ENCODE results near the gene CYTH3.
"Not testable (repeated sequence)": the region's sequence is repeated elsewhere in the genome, so short reads cannot be mapped to it uniquely, and the experiment has no call there.

CYTH3 gene

GRCh38 chr7:6228361-6229229 lies 43.8 kb downstream of the CYTH3 start:
- peak; percentile 78 for DNase-seq (ENCODE audit: low spot score)

DNA sequence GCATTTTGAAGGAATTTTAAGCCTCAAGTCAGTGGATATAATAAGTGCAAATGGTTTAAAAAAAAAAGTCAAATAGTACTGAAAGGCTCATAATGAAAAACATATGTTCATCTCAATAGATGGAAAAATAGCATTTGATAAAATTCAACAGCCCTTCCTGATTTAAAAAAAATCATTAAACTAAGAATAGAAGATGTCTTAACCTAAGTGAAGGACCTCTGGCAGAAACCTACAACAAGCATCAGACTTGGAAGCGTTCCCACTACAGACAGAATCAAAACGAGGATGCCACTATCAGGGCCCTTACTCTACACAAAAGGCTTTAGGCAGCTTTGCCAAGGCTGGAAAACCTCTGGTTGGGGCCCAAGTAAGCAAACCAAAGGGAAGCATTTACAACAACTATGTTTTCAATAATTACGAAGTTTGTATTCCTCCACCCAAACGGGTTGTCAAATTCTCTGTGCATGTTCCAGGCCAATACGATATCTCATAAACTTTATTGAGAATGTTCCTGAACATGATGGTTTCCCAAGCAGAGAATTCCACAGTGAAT lies 45.1 kb downstream of the CYTH3 start:
- no peak for DNase-seq (ENCODE audit: low spot score)
- no peak for TF ChIP-seq CTCF (IDR thresholded peaks at IDR 0.05; ENCODE audit: extremely low read depth, missing control alignments)

More at GRCh38 chr7:6228361-6229229, 43.8 kb downstream of the CYTH3 start:
- no peak for TF ChIP-seq CTCF (IDR thresholded peaks at IDR 0.05; ENCODE audit: extremely low read depth, missing control alignments)

- DNase-seq (ENCODE audit: low spot score) = no peak
These were observed 46.1 kb downstream of the CYTH3 start for GRCh38 chr7:6226194-6226799.

GRCh38 chr7:6223411-6223810 lies 49.0 kb downstream of the CYTH3 start:
- DNase-seq (ENCODE audit: low spot score) = not testable (repeated sequence)

More at GRCh38 chr7:6226194-6226799, 46.1 kb downstream of the CYTH3 start:
- no peak for TF ChIP-seq CTCF (IDR thresholded peaks at IDR 0.05; ENCODE audit: extremely low read depth, missing control alignments)

DNA sequence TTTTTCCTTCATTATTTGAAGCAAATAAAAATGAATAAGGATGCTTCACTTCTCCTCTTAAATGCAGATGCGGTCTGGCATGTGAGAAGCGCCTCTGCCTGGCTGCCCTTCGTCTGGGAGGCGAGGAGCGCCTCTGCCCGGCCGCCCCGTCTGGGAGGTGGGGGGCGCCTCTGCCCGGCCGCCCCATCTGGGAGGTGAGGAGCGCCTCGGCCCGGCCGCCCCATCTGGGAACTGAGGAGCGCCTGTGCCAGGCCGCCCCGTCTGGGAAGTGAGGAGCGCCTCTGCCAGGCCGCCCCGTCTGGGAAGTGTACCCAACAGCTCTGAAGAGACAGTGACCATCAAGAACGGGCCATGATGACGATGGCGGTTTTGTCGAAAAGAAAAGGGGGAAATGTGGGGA lies 49.4 kb downstream of the CYTH3 start:
- not testable (repeated sequence) for DNase-seq (ENCODE audit: low spot score)

GRCh38 chr7:6221340-6222319 lies 50.8 kb downstream of the CYTH3 start:
- peak; percentile 31 for DNase-seq (ENCODE audit: low spot score)
- no peak for TF ChIP-seq CTCF (IDR thresholded peaks at IDR 0.05; ENCODE audit: extremely low read depth, missing control alignments)

DNA sequence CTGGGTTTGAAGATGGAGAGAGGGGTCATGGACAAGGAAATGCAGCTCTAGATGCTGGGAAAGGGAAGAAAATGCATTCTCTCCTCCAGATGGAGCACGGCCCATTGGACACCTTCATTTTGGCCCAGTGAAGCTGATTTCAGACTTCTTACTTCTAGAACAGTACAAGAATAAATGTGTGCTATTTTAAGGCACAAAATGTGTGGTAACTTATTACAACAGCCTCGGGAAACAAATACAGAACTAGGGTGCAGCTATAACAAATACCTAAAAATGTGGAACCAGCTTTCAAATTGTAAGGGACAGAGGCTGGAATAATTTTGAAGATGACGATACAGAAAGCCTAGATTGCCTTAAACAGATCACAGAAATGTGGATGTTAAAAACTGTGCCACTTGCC lies 54.1 kb downstream of the CYTH3 start:
- no peak for DNase-seq (ENCODE audit: low spot score)

More for the DNA sequence above, 54.1 kb downstream of the CYTH3 start:
- no peak for TF ChIP-seq CTCF (IDR thresholded peaks at IDR 0.05; ENCODE audit: extremely low read depth, missing control alignments)
